Neural progenitor cell (in vitro differentiated cells): Measurements from ENCODE around the gene DEFB132. TPM values are rescaled to one million over a fixed set of nuclear protein-coding genes. Genes with fewer than 3 reads are reported as not detected.

Experiments used
- DNase-seq: peaks from one replicate; pipeline ENCODE4 v3.0.0-alpha.2; 2016; ENCODE audit warnings: low spot score
- H2AFZ ChIP-seq: fragments of 200-600 bp; sonication (generic); replicated peaks from 2 replicates; pipeline ENCODE4 v1.6.1; 2016; ENCODE audit warnings: antibody characterized with exemption
- H3F3A ChIP-seq: fragments of 200-600 bp; sonication (generic); 2 replicates; pipeline ENCODE4 v1.6.1; 2016; ENCODE audit warnings: antibody characterized with exemption, low read depth
- H3K27ac ChIP-seq: fragments of 200-600 bp; sonication (generic); 2 replicates; pipeline ENCODE4 v1.5.1; 2016; ENCODE audit warnings: mild to moderate bottlenecking
- H3K27me3 ChIP-seq: fragments of 200-600 bp; sonication (generic); 2 replicates; pipeline ENCODE4 v1.6.1; 2016; ENCODE audit warnings: mild to moderate bottlenecking, moderate library complexity
- H3K36me3 ChIP-seq: fragments of 200-600 bp; sonication (generic); 2 replicates; pipeline ENCODE4 v1.5.1; 2016
- H3K4me1 ChIP-seq: fragments of 200-600 bp; sonication (generic); 2 replicates; pipeline ENCODE4 v1.6.1; 2016; ENCODE audit warnings: mixed run types
- H3K4me2 ChIP-seq: fragments of 200-600 bp; sonication (generic); 2 replicates; pipeline ENCODE4 v1.6.1; 2016
- H3K4me3 ChIP-seq: fragments of 200-600 bp; sonication (generic); 2 replicates; pipeline ENCODE4 v1.5.1; 2016
- H3K79me2 ChIP-seq: fragments of 200-600 bp; sonication (generic); 2 replicates; pipeline ENCODE4 v1.6.1; 2016; ENCODE audit warnings: low read depth
- H3K9ac ChIP-seq: fragments of 200-600 bp; sonication (generic); 2 replicates; pipeline ENCODE4 v1.6.1; 2016
- H3K9me3 ChIP-seq: fragments of 200-600 bp; sonication (generic); 2 replicates; pipeline ENCODE4 v1.5.1; 2016; ENCODE audit warnings: low read depth
- H4K20me1 ChIP-seq: fragments of 200-600 bp; sonication (generic); 2 replicates; pipeline ENCODE4 v1.6.1; 2016; ENCODE audit warnings: low read depth
- H3K27ac Mint-ChIP-seq: 3 replicates; pipeline ENCODE4 v1.8.0; 2021; ENCODE audit warnings: mixed read lengths
- H3K27me3 Mint-ChIP-seq: 2 replicates; pipeline ENCODE4 v1.8.0; 2022; ENCODE audit warnings: low read depth, mild to moderate bottlenecking, inconsistent platforms, moderate library complexity, mixed read lengths; ENCODE audit not compliant: insufficient read depth
- H3K36me3 Mint-ChIP-seq: 3 replicates; pipeline ENCODE4 v1.8.0; 2021; ENCODE audit warnings: mixed read lengths
- H3K4me1 Mint-ChIP-seq: 3 replicates; pipeline ENCODE4 v1.8.0; 2021; ENCODE audit warnings: mixed read lengths
- H3K4me3 Mint-ChIP-seq: 3 replicates; pipeline ENCODE4 v1.8.0; 2021; ENCODE audit warnings: mild to moderate bottlenecking, moderate library complexity, mixed read lengths
- H3K9me3 Mint-ChIP-seq: 3 replicates; pipeline ENCODE4 v1.8.0; 2020; ENCODE audit warnings: mixed read lengths
- EZH2 ChIP-seq: fragments of 200-600 bp; sonication (generic); IDR thresholded peaks from 2 replicates; pipeline ENCODE4 v1.6.1; 2017; ENCODE audit warnings: antibody characterized with exemption, mild to moderate bottlenecking, moderate library complexity
- EZH2phosphoT487 ChIP-seq: fragments of 200-600 bp; sonication (generic); IDR thresholded peaks from 2 replicates; pipeline ENCODE4 v1.6.1; 2017; ENCODE audit warnings: antibody characterized with exemption
- total RNA-seq: library from RNA; depleted of rRNA; stranded (reverse); fragments of >200 nt; gene quantifications from 2 replicates; pipeline ENCODE4 v1.2.3, GENCODE V29; 2015; ENCODE audit warnings: low replicate concordance
- TF ChIP-seq, protein P1 (sequence below): fragments of 200-600 bp; sonication (generic); IDR thresholded peaks from 2 replicates; pipeline ENCODE4 v1.5.1; 2017; ENCODE audit warnings: antibody characterized with exemption, mild to moderate bottlenecking

Gene DEFB132
- total RNA-seq, 1 donor from 2014 or later, result not detected

DNA sequence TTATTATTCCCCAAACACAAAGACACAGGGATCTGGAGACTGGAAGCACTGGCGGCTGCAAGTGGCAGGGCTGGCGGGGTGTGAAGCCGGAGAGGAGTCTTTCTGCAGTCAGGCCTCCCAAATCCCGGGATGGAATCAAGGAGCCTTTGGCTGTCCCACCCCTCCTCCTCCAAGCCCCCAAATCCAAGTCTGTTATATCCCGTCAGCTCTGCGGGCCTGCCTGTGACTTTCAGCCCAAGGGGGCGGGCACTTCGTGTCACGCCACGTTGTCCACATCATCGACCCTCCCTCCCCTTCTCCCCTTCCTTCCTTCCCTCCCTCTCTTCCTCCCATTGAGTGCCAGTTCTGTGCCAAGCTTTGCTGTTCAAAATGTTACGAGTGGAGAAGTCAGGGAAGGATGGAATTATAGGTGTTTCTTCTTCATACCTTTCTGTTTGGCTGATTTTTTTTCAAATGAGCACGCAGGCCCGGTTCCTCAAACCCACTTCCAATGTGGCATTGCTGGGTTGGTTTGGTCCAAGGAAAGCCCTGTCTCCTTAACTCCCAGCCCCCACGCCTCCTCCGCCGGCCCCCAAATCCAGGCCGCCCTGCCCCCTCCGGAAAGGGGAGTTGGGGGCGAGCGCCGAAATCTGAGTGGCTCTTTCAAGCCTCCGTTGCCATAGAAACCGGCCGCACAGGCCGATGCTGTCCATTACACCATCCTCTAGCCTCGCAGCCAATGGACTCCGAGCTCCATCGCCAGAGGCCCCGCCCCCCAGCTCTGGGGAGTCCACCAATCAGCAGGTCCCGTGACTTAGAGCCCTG, 52.5 kb downstream of the DEFB132 start:
- no peaks in the 10 kb centered on the region for H3K27me3 ChIP-seq
- peak overlapping the region; percentile 99 for H3K27ac Mint-ChIP-seq
- peaks cover 17% of the 10 kb centered on the region for H3F3A ChIP-seq
- peak overlapping the region; percentile 72 for H3K4me2 ChIP-seq
- H3K36me3 Mint-ChIP-seq, result no peaks in the 10 kb centered on the region
- H3K9me3 ChIP-seq, result no peaks in the 10 kb centered on the region
- H3K4me1 Mint-ChIP-seq, result peaks cover 29% of the 10 kb centered on the region
- peak overlapping the region; percentile 59 for H2AFZ ChIP-seq
- H3K4me3 ChIP-seq, result peak overlapping the region; percentile 48
- H3K36me3 ChIP-seq, result no peaks in the 10 kb centered on the region
- TF ChIP-seq, protein P1, sequence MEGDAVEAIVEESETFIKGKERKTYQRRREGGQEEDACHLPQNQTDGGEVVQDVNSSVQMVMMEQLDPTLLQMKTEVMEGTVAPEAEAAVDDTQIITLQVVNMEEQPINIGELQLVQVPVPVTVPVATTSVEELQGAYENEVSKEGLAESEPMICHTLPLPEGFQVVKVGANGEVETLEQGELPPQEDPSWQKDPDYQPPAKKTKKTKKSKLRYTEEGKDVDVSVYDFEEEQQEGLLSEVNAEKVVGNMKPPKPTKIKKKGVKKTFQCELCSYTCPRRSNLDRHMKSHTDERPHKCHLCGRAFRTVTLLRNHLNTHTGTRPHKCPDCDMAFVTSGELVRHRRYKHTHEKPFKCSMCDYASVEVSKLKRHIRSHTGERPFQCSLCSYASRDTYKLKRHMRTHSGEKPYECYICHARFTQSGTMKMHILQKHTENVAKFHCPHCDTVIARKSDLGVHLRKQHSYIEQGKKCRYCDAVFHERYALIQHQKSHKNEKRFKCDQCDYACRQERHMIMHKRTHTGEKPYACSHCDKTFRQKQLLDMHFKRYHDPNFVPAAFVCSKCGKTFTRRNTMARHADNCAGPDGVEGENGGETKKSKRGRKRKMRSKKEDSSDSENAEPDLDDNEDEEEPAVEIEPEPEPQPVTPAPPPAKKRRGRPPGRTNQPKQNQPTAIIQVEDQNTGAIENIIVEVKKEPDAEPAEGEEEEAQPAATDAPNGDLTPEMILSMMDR, result no peak
- TF ChIP-seq EZH2phosphoT487, result no peak
- TF ChIP-seq EZH2, result no peak
- peak overlapping the region; percentile 87 for H3K4me3 Mint-ChIP-seq
- no peak overlapping the region for H3K9ac ChIP-seq
- H3K27ac ChIP-seq, result peak overlapping the region; percentile 69
- H3K9me3 Mint-ChIP-seq, result no peaks in the 10 kb centered on the region
- H3K79me2 ChIP-seq, result no peaks in the 10 kb centered on the region
- DNase-seq, result peak; percentile 100
- H3K4me1 ChIP-seq, result peaks cover 18% of the 10 kb centered on the region
- no peaks in the 10 kb centered on the region for H3K27me3 Mint-ChIP-seq
- H4K20me1 ChIP-seq, result no peaks in the 10 kb centered on the region

DNA sequence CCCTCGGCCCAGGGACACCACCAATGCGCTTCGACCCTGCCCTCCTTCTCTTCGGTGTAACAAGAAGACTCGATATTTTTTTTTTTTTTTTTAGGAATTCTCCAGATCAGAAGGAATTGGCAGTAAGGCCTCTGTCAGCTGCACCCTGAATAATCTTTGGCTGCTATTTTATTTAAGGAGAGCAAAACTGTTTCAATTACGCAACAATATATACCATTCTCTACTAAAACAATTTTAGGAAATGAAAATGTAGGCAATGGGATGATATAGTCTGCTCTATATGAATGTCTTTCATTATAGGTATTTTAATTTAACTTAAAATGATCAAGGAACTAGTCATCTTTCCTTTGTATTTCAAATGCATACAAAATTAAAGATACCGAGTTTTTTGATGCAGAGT, 53.1 kb downstream of the DEFB132 start:
- Mint-ChIP-seq H3K27me3 (no peaks in the 10 kb centered on the region), H3K27ac (peak overlapping the region; percentile 99), H3K4me1 (peaks cover 29% of the 10 kb centered on the region), H3K9me3 (no peaks in the 10 kb centered on the region), H3K36me3 (no peaks in the 10 kb centered on the region), H3K4me3 (peak overlapping the region; percentile 87)
- H2AFZ ChIP-seq, result peak overlapping the region; percentile 28
- no peak for DNase-seq
- H4K20me1 ChIP-seq, result no peaks in the 10 kb centered on the region
- peak overlapping the region; percentile 29 for H3K4me3 ChIP-seq
- no peaks in the 10 kb centered on the region for H3K9me3 ChIP-seq
- peaks cover 18% of the 10 kb centered on the region for H3K4me1 ChIP-seq
- no peak for TF ChIP-seq EZH2phosphoT487
- H3K27me3 ChIP-seq, result no peaks in the 10 kb centered on the region
- no peak overlapping the region for H3K9ac ChIP-seq
- no peak overlapping the region for H3K27ac ChIP-seq
- peak overlapping the region; percentile 68 for H3K4me2 ChIP-seq
- H3K36me3 ChIP-seq, result no peaks in the 10 kb centered on the region
- no peaks in the 10 kb centered on the region for H3K79me2 ChIP-seq
- H3F3A ChIP-seq, result peaks cover 17% of the 10 kb centered on the region

Other genes with a start within 250 kb of the DEFB132 start
- not detected in 2 replicates for gene DEFB125, start 170.1 kb upstream of the DEFB132 start, total RNA-seq
- not detected in 2 replicates for gene DEFB126, start 115.1 kb upstream of the DEFB132 start, total RNA-seq
- not detected in 2 replicates for gene DEFB127, start 100.3 kb upstream of the DEFB132 start, total RNA-seq
- gene DEFB128, start 68.0 kb upstream of the DEFB132 start, total RNA-seq, result not detected in 2 replicates
- not detected in 2 replicates for gene DEFB129, start 30.5 kb upstream of the DEFB132 start, total RNA-seq
- 5.0 and 6.0 TPM in 2 replicates for gene C20orf96, start 33.0 kb downstream of the DEFB132 start, total RNA-seq
- 24.2 and 43.4 TPM in 2 replicates for gene ZCCHC3, start 39.8 kb downstream of the DEFB132 start, total RNA-seq
- 5.3 and 26.6 TPM in 2 replicates for gene SOX12, start 67.8 kb downstream of the DEFB132 start, total RNA-seq
- 8.8 and 20.1 TPM in 2 replicates for gene NRSN2, start 89.4 kb downstream of the DEFB132 start, total RNA-seq
- gene TRIB3, start 123.0 kb downstream of the DEFB132 start, total RNA-seq, result 0.43 and 3.7 TPM in 2 replicates
- 24.3 and 60.7 TPM in 2 replicates for gene RBCK1, start 150.6 kb downstream of the DEFB132 start, total RNA-seq
- gene TBC1D20, start 204.8 kb downstream of the DEFB132 start, total RNA-seq, result 23.2 and 24.4 TPM in 2 replicates